VCaP (cell line): ENCODE measurements around the gene PLSCR1.
"Not testable (repeated sequence)": the region's sequence is repeated elsewhere in the genome, so short reads cannot be mapped to it uniquely, and the experiment has no call there.

Experiments used
- H3K27ac ChIP-seq: fragments of 450-650 bp; 2 replicates; pipeline ENCODE4 v1.5.1; 2017
- TF ChIP-seq, protein P1 (sequence below): fragments of 450-650 bp; conservative IDR thresholded peaks from 2 replicates; pipeline ENCODE4 v1.5.1; 2017; ENCODE audit warnings: mild to moderate bottlenecking, moderate library complexity

Gene PLSCR1

DNA sequence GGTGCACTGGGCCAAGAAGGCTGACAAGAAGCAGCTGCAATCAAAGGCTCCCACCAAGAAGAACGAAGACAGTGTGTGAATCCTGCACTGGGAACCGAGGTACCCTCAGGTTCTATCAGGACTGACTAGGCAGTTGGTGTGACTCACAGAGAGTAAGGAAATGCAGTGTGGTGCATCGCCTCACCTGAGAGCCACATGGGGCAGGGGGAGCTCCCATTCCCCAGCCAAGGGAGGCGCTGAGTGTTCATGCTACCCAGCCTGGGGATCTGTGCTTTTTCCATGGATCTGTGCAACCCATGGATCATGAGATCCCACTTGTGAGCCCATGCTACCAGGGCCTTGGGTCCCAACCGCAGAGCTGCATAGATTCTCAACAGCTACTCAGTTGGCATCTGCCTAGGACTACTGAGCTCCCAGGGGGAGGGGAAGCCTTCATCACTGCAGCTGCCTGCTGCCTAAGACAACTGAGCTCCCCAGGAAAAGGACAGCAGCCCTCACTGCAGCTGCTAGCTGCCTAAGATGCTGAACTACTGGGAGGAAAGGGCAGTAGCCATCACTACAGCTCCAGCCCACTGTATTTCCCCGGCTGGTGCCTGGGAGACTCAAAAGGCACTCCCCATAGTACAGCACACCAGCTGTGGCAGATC, 68.2 kb downstream of the PLSCR1 start:
- H3K27ac ChIP-seq: no peak overlapping the region
- TF ChIP-seq, protein P1, sequence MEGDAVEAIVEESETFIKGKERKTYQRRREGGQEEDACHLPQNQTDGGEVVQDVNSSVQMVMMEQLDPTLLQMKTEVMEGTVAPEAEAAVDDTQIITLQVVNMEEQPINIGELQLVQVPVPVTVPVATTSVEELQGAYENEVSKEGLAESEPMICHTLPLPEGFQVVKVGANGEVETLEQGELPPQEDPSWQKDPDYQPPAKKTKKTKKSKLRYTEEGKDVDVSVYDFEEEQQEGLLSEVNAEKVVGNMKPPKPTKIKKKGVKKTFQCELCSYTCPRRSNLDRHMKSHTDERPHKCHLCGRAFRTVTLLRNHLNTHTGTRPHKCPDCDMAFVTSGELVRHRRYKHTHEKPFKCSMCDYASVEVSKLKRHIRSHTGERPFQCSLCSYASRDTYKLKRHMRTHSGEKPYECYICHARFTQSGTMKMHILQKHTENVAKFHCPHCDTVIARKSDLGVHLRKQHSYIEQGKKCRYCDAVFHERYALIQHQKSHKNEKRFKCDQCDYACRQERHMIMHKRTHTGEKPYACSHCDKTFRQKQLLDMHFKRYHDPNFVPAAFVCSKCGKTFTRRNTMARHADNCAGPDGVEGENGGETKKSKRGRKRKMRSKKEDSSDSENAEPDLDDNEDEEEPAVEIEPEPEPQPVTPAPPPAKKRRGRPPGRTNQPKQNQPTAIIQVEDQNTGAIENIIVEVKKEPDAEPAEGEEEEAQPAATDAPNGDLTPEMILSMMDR: no peak

DNA sequence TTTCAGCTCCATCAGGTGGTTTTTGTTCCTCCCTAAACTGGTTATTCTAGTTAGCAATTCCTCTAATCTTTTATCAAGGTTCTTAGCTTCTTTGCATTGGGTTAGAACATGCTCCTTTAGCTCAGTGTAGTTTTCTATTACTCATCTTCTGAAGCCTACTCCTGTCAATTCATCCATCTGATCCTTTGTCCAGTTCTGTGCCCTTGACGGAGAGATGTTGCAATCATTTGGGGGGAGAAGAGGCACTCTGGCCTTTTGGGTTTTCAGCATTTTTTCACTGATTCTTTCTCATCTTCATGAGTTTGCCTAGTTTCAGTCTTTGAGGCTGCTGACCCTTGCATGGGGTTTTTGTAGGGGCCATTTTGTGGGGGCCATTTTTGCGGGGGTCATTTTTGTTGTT, 69.4 kb downstream of the PLSCR1 start:
- H3K27ac ChIP-seq: not testable (repeated sequence)

DNA sequence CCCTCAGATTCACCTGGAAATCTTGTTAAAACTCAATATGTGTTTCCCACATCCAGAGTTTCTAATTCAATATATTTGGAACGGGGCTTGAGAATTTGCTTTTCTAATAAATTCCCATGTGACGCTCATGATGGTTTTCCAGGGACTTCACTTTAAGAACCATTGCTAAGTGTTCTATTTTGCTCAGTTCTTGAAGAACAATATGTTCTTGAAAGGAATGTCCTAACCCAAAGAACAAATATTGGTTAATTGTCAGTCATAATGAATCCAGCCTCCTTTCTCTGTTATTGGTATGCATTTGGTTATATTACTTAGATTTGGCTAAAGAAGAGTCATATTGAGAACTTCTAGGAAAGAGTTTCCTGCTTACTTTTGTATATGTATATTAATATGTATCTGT, 70.7 kb downstream of the PLSCR1 start:
- TF ChIP-seq, protein P1: no peak
- no peak overlapping the region for H3K27ac ChIP-seq

DNA sequence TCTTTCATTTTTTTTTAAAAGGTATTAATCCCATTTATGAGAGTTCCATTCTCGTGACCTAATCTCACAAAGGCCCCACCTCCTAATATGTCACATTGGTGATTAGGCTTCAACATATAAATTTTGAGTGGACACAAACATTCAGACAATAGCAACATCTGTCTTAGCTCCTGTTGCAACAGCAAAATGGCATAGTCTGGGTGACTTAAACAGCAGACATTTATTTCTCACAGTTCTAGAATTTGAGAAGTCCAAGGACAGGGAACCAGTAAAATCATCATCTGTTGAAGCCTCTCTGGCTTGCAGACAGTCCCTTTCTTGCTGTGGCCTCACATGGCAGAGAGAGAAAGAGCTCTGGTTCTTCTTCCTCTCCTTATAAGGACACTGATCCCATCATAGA, 71.8 kb downstream of the PLSCR1 start:
- H3K27ac ChIP-seq: no peak overlapping the region
- TF ChIP-seq, protein P1: no peak

DNA sequence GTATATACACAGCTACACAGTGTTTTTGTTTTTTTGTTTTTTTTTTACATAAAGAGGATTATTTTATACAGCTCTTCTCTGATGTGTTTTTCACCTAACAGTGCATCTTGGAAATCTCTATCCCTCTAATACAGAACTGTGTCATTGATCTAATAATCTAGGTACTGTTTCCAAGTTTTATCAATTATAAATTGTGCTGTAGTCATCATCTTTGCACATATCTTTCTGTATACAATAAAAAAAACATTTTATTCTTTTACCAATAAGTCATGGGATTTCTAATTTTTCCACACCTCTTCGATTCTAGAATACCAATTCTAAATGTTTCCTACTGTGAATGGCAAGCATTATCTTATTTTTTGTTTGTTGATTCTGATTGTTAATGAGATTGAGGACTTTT, 73.4 kb downstream of the PLSCR1 start:
- TF ChIP-seq, protein P1: no peak
- no peak overlapping the region for H3K27ac ChIP-seq

DNA sequence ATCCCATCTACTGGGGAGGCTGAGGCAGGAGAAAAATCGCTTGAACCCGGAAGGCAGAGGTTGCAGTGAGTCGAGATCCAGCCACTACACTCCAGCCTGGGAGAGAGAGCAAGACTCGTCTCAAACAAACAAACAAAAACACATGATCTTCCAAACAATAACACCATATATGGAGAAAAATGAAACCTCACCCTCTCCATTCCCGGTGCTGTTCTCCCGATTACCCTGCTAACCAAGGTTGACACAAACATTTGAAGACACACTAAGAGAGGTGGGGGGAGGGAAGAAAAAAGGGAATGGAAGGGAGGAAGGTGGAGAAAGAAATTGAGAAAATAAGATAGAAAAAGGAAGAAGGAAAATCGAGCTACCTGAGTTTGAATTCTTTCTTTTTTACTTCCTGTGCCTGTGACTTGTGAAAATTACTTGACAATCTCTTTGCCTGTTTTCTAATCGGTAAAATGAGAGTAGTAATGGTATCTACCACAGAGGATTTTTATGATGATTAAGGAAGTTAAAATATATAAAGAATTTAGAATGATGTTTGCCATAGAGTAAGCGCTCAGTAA, 73.9 kb downstream of the PLSCR1 start:
- no peak overlapping the region for H3K27ac ChIP-seq
- TF ChIP-seq, protein P1: no peak

DNA sequence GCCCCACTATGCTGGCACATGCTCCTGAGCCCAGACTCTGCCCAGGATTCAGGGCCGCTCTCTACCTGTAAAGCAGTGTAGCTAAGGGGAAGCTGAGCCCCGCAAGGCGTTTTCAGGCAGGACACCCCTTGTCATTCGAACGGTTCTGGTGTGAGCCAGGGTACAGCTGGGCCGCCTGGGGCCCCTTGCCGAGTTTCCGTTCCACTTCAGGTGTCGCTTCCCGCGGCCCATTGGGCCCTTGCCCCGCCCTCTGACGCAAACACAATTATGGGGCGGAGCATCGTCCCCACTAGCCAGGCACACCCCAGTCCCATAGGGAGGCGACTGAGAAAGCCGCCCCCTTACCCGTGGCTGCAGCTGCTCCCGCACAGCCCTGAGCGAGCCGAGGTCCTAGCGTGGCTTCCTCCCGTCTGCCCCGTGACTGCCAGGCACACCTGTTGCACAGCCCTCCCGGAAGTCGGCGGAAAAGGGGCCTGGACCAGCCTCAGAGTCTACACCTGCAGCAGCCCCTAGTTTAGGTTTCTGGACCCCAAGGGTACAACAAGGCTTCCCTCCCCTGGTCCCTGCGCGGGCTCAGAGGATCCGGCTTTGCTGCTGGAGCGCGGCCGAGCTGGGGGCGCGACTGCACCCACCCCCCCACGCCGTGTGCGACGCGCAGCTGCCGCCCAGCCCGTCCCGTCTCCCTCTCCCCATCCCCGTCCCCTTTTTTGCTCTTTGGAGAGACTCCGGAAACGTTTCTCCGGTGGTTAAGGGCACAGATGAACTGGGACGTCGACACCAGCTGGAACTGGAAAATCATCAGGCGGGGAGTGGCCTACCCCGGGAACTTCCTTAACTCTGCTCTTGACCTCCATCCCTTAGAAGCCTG, 75.0 kb downstream of the PLSCR1 start, which contains the start of gene PLSCR2:
Gene PLSCR2 (minus strand): TSS at position 412 of the 868 bp plus-strand sequence. CDS start 9,657 bp downstream, outside the sequence.
- TF ChIP-seq, protein P1: no peak
- no peak within 1 kb of the TSS for H3K27ac ChIP-seq
